NB4 (cell line): ENCODE measurements around the gene LINGO1.

Experiments
- MYC ChIP-seq: IDR thresholded peaks from 2 replicates; pipeline ENCODE4 v1.6.1; 2011; ENCODE audit warnings: low read depth, low read length
- POLR2A ChIP-seq: IDR thresholded peaks from 2 replicates; pipeline ENCODE4 v1.6.1; 2011; ENCODE audit warnings: mild to moderate bottlenecking; ENCODE audit not compliant: insufficient read length; ENCODE audit errors: extremely low read depth
- TF ChIP-seq, protein P1 (sequence below): IDR thresholded peaks from one replicate; pipeline ENCODE4 v1.5.1; 2012; ENCODE audit warnings: low read depth, low read length

GRCh38 chr15:77669896-77670295, 37.2 kb upstream of the LINGO1 start:
- TF ChIP-seq, protein P1, sequence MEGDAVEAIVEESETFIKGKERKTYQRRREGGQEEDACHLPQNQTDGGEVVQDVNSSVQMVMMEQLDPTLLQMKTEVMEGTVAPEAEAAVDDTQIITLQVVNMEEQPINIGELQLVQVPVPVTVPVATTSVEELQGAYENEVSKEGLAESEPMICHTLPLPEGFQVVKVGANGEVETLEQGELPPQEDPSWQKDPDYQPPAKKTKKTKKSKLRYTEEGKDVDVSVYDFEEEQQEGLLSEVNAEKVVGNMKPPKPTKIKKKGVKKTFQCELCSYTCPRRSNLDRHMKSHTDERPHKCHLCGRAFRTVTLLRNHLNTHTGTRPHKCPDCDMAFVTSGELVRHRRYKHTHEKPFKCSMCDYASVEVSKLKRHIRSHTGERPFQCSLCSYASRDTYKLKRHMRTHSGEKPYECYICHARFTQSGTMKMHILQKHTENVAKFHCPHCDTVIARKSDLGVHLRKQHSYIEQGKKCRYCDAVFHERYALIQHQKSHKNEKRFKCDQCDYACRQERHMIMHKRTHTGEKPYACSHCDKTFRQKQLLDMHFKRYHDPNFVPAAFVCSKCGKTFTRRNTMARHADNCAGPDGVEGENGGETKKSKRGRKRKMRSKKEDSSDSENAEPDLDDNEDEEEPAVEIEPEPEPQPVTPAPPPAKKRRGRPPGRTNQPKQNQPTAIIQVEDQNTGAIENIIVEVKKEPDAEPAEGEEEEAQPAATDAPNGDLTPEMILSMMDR, result no peak
- TF ChIP-seq POLR2A (no peak), MYC (no peak)
